Measurements from ENCODE around the gene OR6Y1.

OR6Y1 gene, protein sequence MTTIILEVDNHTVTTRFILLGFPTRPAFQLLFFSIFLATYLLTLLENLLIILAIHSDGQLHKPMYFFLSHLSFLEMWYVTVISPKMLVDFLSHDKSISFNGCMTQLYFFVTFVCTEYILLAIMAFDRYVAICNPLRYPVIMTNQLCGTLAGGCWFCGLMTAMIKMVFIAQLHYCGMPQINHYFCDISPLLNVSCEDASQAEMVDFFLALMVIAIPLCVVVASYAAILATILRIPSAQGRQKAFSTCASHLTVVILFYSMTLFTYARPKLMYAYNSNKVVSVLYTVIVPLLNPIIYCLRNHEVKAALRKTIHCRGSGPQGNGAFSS

DNA sequence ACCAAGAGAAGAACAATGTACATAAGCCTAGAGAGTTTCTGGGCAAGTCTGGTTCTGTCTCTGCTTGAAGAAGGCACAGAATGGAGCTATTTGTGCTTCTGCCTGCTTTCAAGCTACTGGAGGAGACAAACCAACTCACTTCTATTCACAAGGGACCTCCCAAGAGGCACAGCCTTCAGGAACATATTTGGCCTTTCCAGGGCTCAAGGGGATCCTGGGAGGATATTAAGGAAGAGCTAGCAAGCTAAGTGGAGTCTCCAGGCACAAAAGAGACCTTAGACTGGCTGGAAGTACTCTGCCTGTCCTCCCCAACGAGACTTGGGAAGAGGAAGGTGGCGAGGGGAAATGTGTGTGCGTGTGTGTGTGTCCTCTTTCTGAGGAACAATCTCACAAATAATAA is at the start of gene OR6Y1:
Gene OR6Y1 (minus strand): TSS at position 54 of the 400 bp plus-strand sequence. CDS start 6,300 bp downstream, outside the sequence.
- no peak for DNase-seq

DNA sequence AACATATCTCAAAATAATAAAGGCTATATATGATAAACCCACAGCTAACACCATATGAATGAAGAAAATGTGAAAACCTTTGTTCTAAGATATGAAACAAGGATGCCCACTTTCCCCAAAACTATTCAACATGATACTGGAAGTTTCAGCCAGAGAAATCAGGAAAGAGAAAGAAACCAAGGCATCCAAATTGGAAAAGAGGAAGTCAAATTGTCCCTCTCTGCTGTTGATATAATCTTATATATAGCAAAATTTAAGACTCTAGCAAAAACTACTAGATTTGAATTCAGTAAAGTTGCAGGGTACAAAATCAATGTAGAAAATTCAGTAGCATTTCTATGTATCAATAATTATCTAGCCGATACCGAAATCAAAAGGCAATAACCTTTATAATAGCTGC is 46.5 kb upstream of the OR6Y1 start:
- no peak for DNase-seq

DNA sequence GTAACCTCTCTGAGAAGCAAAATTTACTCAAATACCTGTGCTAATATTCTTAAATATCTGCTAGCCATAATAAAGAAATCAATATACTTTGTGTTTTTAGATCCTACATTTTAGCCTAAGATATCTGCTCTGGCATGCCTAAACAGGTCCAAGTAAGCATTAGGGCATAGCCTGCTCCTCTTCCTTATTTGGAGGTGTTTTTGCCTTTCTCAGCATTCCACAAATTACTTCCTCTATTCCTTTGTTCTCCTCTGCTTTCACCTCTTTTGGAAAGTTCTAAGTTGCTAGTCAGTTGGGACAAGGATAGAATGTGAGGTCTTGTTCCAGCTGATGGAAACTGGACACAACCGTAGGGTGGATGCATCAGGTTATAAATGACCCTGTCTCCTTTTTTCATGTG is 32.7 kb upstream of the OR6Y1 start:
- no peak for DNase-seq

DNA sequence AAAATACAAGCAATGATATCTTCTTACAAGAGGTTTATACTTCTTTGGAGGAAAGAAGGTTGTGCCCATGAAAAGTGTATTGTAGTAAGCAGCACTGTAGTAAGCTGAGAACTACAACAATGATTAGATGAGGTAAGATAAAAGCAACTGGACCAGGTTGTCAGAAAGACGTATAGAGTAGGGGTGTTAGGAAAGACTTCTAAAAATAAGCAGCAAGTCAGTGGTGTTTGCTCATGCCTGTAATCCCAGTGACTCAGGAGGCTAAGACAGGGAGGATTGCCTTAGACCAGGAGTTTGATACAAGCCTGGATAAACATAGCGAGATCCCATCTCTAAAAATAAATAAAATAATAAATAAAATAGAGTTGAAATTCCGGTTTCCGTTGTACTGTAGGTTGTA is 29.8 kb upstream of the OR6Y1 start:
- no peak for DNase-seq

DNA sequence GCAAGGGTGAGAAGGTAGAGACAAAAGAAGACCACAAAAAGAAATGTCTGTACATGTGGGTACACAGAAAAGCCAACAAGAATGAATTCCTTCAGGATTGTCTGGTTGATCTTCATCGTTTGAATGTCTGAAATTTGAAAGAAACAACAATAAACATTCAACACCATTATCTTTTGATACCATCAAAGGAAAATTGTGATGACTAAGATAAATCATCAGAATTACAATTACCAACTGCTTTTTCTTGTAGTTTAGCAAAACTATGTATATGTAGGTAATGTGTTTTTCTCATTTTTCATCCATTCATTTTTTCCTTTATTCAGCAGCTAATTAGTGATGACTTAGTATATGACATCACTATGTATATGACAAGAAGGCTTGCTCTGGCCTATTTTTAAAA is 25.5 kb upstream of the OR6Y1 start, which contains the start of gene OR10X1:
Gene OR10X1 (minus strand): TSS at position 167 of the 400 bp plus-strand sequence. CDS start 0 bp downstream, at position 167.
- DNase-seq: no peak

DNA sequence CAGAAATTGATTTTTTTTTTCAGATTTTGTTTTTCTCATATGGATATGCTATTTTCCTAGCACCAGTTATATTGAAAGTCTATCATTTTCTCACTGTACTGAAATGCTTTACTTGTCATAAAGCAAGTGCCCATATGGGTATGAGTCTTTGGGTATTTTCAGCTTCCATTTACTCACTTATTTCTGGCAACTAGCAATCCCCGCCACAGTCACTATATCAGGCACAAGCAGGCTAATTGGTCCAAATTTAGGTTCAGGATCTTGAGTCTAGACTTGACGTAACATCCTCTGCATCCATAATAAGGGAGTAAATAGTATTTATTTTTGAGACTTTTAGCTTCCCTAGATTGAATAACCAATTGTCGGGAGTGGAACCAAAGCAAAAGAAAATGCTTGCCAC is 23.4 kb upstream of the OR6Y1 start:
- no peak for DNase-seq

DNA sequence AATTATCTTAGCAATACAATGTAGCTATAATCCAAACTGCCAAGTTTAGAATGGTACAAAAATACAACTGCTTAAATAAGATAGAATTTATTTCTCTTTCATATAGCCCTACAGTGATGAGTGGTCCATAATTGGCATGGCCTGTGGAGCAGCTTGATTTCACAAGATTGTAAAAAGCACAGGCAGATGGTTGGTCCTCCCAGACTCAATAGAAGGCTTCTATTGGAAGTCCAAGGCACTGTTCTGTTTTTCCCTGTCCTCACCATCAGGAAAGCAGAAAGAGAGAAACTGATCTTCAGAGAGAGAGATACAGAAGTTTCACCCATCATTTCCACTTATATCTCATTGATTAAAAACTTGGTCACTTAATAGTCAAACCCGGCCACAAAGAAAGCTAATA is 18.0 kb upstream of the OR6Y1 start:
- no peak for DNase-seq

DNA sequence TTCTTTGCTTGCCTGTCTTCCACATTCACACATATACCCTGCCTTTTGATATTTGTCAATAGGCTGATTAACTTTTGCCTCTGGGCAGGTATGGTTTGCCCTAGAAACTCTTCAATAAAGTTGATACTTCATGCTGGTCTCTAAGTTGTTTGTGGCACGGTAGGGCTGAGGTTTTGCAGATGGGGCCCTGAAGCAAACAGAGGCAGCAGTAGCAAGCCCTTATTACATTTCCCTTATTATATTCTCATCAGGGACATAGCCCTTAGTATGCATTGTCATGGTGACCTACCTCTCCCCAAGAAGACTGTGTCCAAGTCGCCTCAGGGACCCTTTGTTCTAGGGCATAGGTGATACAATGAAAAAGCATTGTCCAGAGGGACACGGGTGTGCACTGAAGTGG is 16.3 kb upstream of the OR6Y1 start, which contains the start of gene OR6P1:
Gene OR6P1 (minus strand): TSS at position 101 of the 400 bp plus-strand sequence. CDS start 6,976 bp downstream, outside the sequence.
- no peak for DNase-seq

DNA sequence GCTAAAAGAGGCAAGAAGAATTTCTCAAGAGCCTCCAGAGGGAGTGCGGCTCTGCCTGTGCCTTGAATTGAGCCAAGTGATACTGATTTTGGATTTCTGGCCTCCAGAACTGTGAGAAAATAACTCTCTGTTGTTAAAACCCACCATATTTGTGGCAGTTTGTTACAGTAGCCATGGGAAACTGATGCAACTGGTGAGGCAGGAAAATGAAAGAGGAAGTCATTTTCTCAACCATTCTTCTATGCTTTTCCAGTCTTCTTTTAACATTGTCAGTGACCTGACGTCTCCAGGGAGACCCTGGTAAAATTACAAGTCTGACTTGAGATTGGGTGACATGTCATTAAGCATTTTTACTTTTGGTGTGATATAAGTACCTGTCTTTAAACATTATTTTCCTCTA is 10.4 kb upstream of the OR6Y1 start:
- no peak for DNase-seq

DNA sequence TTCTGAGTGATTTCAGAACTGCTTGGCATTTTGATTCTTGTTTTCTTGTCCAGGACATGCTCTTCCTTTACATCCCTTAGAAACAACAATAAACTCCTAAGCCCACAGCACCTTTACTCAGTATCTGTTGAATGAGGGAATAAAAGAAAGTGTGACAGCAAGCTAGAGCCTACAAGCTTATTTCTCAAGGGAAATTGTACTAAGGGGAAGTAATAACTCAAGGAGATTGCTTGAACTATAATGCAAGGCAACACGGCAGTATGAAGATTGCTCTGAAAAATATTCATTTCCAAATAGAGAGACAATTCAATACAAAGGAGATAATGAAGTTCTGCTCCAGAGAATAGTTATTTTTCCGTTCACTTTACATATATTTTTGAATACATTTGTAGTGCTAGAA is 9.6 kb upstream of the OR6Y1 start:
- no peak for DNase-seq

DNA sequence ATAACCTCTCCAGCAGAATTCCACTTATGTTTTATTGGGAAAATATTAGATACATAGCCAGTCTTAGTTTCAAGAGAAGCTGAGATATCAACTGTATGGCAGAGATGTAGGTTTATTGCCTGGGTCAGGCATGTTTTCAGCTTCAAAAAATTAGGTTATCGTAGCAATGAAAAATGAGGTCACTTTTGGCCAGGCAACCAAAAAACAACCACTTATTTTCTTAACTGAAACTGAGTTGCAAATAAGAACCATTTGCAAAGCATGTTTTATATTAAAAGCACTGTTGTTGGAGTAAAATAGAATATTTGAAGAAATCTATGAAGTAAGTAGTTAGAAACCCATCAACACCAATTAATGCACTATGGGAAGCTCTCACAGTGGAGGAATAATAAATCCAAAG is 5.5 kb upstream of the OR6Y1 start:
- no peak for DNase-seq

DNA sequence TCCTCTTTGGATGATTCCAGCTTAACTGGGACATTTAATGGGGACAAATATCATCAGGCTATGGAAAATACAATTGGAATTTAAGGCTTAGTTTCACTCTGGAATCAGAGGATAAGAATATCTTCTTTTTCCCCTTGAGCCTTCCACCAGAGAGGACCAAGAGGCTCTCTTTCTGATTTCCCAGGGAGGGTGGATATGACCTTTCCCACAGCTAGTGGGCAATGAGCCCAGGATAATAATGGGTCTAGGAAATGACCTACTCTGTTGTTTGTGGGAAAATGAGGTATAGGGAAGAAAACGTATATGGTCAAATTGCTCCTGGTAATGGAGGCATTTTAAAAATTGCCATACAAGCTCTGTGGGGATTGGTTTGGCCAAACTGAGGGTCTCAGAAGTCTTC is 1.9 kb downstream of the OR6Y1 start:
- no peak for DNase-seq

DNA sequence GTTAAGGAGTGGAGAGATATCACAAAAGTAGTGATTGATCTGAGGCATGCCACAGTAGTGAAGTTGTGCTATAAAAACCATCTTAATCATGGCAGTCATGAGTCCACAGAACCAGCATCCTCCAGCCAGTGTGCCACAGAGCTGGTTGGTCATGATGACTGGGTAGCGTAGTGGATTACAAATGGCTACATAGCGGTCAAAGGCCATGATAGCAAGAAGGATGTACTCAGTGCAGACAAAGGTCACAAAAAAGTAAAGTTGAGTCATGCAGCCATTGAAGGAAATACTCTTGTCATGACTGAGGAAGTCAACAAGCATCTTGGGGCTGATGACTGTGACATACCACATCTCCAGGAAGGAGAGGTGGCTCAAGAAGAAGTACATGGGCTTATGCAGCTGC is 6.7 kb downstream of the OR6Y1 start:
- DNase-seq: no peak

DNA sequence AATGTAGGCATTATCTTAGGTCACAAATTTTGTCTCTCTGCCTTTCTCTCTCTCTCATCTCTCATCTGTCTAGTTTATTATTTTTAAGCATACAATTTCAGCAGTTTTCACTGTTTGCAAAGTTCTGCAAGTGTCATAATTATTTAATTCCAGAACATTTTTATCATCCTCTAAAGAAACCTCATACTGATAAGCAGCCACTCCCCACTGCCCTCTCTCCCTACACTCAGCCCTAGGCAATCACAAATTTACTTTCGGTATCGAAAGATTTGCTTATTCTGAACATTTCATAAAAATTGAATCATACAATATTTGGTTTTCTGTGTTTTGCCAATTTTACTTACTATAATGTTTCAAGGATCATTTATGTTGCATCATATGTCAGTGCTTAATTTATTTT is 16.6 kb downstream of the OR6Y1 start:
- no peak for DNase-seq

DNA sequence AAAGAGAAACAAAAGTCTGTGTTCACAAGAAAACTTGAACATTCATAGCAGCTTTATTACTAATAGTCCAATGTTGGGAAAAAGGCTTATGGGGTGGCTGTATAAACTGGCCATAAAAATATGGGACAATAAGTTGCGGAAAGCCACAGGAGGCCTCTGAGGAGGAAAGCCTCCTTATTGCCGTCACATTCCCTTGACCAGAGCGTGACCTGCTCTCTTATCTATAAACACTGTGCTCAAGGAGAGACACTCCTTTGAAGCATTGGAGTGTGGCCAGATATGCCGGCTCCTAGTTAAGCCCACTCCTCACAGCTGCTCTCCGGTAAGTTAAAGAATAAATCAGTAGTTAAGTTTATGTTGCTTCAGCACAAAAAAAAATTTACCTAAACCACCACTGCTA is 19.7 kb downstream of the OR6Y1 start:
- no peak for DNase-seq

DNA sequence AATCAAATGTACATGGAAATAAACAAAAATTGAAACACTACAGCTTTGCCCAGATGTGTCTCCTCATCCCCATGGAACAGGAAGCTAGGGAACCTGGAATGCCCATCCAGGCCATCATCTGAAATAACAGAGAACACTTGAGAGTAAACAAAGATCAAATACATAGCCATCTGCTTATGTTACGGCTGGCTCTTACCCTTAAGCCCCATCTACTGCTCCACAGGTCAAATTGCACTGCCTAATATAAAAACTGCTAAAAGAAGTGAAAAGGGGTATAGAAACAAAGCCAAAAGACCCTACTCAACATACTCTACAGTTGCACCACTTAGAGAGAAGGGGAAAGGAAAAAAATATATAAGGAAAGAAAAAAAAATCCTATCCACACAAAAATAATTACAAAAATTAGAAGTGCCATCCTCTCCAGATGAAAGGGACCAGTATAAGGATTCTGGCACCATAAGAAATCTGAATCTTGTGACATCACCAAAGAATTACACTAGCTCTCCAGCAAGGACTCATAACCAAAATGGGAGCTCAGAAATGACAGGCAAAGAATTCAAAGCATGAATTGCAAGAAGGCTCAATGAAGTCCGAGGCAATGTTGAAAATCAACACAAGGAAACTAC is 26.9 kb downstream of the OR6Y1 start:
- peak; percentile 34 for DNase-seq

DNA sequence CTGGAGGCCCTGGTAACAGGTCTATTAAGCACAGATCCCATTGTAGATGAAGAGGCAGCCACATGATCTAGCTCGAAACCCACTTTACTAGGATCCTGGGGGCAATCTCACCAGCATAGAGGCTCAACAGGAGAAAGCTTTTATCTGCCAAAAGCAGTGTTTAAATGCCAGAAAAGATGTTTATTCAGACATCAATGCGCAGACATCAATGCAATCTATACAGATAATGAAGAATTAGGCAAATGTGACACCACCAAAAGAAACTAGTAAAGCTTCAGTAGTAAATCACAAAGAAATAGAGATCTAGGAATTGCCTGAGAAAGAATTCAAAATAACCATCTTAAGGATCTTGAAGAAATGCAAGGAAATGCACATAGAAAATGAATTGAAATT is 32.5 kb downstream of the OR6Y1 start:
- DNase-seq: no peak

DNA sequence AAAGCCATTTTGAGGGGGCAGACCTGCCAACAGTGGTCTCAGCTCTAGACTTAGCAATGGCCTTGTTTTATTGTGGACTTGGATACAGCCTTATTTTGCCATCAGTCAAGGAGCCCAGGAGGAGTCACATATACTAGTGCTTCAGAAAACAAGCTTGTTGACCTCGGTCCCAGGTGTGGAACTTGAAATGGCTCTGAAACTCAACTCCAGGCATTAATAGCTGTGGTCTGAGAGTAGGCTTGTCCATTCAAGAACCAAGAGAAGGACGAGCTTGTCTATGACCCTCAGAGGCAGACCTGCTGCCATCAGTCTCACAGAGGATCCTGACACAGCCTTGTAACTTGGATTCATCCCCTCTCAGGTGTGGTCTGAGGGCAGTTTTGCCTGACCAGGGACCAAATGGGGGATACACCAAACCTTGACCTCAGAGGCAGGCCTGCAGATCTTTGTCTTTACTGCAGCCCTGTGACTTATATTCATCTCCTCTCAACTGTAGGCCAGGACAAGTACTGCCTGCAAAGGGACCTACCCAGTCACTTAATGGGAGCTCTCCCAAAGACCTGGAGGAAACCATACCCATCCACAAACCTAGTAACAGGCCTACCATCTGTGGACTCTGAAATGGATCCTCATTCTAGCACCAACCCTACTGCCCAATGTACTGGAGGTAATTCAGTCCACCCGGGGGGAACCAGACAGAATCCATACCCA is 33.1 kb downstream of the OR6Y1 start:
- no peak for DNase-seq

DNA sequence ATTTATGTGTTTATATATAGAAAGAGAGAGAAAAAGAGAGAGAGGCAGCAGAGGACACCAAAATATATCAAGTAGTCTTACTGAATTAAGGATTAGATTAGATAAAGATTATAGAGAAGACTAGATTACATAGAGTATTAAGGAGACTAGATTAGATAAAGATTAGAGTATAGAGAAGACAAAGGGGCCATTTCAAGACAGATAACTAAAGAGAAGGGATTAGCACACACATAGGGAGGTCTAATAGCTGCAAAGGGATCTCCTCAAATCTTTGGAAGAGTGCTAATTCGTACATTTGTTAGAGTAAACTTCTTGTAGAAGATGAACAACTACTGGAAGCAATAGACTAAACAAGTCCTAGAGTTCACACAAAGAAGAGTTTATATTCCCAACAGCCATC is 34.2 kb downstream of the OR6Y1 start:
- DNase-seq: no peak

DNA sequence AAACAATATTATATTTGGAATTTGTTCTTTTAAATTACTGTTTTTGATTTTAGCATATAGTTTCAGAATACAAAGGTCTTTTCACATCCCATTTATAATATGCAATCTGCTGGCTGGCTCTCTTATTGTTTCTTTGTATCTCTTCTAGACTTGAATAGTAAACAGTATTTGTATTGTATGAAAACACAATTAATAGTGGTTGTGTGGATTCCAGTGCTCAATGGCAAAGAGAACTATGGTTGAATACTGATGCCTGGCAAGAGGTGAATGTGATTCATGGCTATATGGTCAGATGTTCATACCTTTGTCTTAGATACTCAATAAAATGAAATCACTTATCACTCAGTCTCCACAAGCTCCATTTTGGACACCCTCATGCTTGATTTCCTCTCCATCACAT is 37.2 kb downstream of the OR6Y1 start:
- no peak for DNase-seq

DNA sequence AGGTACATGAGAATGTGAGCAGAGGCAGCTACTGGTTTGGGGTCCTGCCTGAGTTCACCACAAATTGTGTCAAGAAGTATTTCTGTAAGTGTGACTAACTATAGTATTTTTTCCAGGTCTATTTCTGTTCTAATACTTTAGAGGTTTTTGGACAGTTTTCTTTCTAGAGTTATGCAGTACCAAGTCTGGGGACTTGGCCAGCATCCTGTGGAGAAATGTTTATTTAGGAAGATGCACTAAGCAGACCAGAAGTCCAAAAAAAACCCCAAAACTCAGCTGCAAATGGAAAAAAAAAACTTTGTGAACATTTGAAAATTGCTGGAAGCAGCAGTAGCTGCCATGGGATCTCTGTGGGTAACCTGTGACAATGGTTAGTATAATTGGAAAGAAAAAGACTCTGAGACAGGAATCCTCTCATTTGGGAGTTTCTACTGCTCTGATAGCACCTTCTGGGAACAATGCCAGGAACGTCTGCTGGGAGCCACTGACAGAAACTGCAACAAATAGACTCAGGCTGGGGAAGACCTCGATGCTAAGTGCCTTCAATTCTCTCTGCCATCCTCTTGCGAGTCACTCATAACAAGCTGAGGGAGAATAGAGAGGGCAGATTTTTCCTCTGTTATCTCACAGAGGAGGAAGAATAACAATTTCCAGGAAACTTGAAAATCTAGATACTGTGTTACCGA is 44.6 kb downstream of the OR6Y1 start:
- no peak for DNase-seq

DNA sequence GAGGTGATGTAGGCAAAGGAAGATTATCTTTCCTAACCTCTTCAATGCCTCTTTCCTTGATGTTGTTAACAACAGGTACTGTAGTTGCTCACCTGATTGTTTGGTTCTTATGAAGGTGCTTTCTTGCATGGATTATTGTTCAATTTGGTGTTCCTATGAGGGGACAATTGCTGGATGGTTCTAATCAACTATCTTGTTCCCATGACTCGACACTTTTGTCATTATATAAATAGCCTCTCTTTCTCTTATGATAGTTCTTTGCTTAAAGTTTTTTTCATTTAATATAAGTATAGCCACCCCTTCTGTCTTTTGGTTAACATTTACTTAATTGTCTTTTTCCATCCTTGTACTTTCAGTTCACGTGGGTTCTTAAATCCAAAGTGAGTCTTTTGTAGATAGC is 46.7 kb downstream of the OR6Y1 start:
- DNase-seq: no peak

DNA sequence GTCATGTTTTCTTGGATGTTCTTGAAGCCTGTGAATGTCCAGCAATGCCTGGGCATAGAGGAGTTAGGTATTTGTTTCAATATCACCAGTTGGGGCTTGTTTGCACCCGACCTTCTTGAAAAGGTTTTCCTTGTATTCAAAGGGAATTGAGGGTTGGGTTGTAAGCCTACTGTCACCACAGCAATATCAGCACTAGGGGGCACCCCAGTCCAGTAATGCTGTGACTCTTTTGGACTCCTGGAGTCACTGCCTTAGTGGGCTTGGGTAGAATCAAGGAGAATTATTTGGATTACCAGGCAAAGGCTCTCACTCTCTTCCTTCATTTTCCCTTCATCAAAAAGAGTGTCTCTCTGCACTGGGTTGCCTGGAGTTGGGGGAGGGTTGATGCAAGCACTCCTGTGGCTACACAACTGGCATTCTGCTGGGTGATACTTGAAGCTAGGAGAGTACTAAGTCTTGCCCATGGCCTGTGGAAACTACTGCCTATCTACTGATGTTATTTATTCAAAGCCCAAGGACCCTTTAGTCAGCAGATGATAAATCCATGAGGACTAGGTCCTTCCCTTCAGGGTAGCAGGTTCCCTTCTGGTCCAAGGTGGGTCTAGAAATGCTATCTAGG is 47.7 kb downstream of the OR6Y1 start:
- DNase-seq: peak; percentile 16

All from SHP77 treated with DMSO at 0.1 percent for 48 hours (cell line).